Stimulated activated CD8-positive, alpha-beta memory T cell treated with anti-CD3 and anti-CD28 coated beads, Interleukin-2, amount 100 ng/mL, for 1 hour (primary cell): ENCODE data around the gene BBS12.

ENCODE experiments used
- DNase-seq, 2 donors: peaks; one replicate each; pipeline ENCODE4 v3.0.0-alpha.2; 2020; ENCODE audit warnings: low read depth in 2 of 2

Gene BBS12

GRCh38 chr4:122732329-122733026, at the start of gene BBS12:
BBS12 (plus strand) TSS chr4:122732704; CDS start chr4:122741893, 9,189 bp downstream.
- peak; percentile 97 to 98 for DNase-seq

GRCh38 chr4:122686691-122687090, 45.8 kb upstream of the BBS12 start:
- no peak for DNase-seq

GRCh38 chr4:122687531-122688061, 44.9 kb upstream of the BBS12 start:
- DNase-seq = no peak

- DNase-seq = no peak
Measured at GRCh38 chr4:122688529-122689140, 43.9 kb upstream of the BBS12 start.

GRCh38 chr4:122689972-122690371, 42.5 kb upstream of the BBS12 start:
- no peak for DNase-seq

GRCh38 chr4:122691988-122692387, 40.5 kb upstream of the BBS12 start:
- DNase-seq = no peak

GRCh38 chr4:122692641-122693520, 39.6 kb upstream of the BBS12 start:
- no peak for DNase-seq

- DNase-seq = no peak
Measured at GRCh38 chr4:122695226-122695625, 37.3 kb upstream of the BBS12 start.

- no peak for DNase-seq
Measured at GRCh38 chr4:122700178-122700725, 32.3 kb upstream of the BBS12 start.

- DNase-seq = no peak
Measured at GRCh38 chr4:122701061-122701460, 31.4 kb upstream of the BBS12 start.

- no peak for DNase-seq
Measured at GRCh38 chr4:122701965-122702364, 30.5 kb upstream of the BBS12 start.

- no peak for DNase-seq
Measured at GRCh38 chr4:122702939-122703338, 29.6 kb upstream of the BBS12 start.

GRCh38 chr4:122703868-122704267, 28.6 kb upstream of the BBS12 start:
- no peak for DNase-seq

- DNase-seq = no peak
Measured at GRCh38 chr4:122705009-122705408, 27.5 kb upstream of the BBS12 start.

- DNase-seq = no peak
Measured at GRCh38 chr4:122705547-122706117, 26.9 kb upstream of the BBS12 start.

- no peak for DNase-seq
Measured at GRCh38 chr4:122706511-122706910, 26.0 kb upstream of the BBS12 start.

GRCh38 chr4:122707497-122707896, 25.0 kb upstream of the BBS12 start:
- DNase-seq = no peak

GRCh38 chr4:122709236-122709635, 23.3 kb upstream of the BBS12 start:
- DNase-seq = no peak

GRCh38 chr4:122710434-122711308, 21.8 kb upstream of the BBS12 start:
- DNase-seq = no peak

GRCh38 chr4:122711919-122712318, 20.6 kb upstream of the BBS12 start:
- DNase-seq = no peak

GRCh38 chr4:122712782-122713181, 19.7 kb upstream of the BBS12 start:
- DNase-seq = no peak
